GM12874 (cell line): ENCODE results near the gene C1orf122.

Source experiments
- TF ChIP-seq, protein P1 (sequence below): IDR thresholded peaks from 2 replicates; pipeline ENCODE4 v1.5.1; 2011; ENCODE audit warnings: low read depth, mild to moderate bottlenecking, control low read depth, low read length, moderate library complexity; ENCODE audit not compliant: insufficient read depth

The C1orf122 gene

DNA sequence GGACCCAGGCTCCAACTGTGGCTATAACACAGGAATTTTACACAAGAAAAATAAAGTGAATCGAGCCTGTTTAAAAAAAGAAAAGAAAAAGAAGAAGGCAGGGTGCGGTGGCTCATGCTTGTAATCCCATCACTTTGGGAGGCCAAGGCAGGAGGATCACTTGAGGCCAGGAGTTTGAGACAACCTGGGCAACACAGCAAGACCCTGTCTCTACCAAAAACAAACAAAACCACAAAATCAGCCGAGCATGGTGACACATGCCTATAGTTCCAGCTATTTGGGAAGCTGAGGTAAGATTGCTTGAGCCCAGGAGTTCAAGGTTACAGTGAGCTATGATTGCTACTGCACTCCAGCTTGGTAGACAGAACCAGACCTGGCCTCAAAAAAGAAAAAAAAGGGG is 34.1 kb downstream of the C1orf122 start:
- TF ChIP-seq, protein P1, sequence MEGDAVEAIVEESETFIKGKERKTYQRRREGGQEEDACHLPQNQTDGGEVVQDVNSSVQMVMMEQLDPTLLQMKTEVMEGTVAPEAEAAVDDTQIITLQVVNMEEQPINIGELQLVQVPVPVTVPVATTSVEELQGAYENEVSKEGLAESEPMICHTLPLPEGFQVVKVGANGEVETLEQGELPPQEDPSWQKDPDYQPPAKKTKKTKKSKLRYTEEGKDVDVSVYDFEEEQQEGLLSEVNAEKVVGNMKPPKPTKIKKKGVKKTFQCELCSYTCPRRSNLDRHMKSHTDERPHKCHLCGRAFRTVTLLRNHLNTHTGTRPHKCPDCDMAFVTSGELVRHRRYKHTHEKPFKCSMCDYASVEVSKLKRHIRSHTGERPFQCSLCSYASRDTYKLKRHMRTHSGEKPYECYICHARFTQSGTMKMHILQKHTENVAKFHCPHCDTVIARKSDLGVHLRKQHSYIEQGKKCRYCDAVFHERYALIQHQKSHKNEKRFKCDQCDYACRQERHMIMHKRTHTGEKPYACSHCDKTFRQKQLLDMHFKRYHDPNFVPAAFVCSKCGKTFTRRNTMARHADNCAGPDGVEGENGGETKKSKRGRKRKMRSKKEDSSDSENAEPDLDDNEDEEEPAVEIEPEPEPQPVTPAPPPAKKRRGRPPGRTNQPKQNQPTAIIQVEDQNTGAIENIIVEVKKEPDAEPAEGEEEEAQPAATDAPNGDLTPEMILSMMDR, result no peak

DNA sequence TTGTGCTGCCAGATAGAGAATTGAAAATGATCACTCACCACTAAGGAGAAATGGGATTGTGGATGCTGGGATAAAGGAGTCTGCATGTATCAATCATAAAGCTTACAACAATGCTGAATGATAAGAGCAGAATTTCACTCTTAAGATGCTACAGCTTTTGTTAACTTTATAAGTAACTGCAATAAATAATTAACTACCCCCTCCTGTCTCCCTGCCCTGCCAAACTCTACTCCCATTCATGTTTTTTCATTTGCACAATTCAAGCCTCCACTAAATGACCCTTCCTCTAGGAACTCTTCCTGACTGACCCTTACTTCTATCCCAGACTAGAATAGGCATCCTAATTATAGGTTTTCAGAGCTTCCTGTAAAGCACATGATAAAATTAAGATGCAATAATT is 36.9 kb downstream of the C1orf122 start:
- TF ChIP-seq, protein P1, result no peak

DNA sequence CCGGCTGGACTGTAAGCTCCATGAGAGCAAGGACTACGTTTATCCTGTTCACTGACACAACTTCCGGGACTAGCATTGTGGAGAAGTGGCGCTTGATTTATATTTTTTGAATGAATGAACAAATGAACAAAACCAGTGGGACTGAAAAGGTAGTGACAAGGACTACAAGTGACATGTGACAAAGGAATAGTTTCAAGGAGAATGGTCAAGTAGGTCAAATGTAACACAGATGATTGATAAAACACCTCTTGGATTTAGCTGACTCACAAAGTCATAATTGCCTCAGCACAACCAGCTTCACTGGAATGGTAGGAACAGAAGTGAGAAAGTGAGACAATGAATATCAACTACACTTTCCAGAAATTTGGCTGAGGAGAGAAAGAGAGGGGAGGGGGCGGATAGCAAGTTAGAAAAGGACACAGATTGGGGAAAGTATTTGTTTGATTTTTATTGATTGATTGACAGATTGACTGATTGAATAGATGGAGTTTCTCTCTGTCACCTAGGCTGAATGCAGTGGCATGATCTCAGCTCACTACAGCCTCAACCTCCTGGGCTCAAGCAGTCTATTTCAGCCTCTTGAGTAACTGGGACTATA is 37.6 kb downstream of the C1orf122 start:
- TF ChIP-seq, protein P1, result no peak

DNA sequence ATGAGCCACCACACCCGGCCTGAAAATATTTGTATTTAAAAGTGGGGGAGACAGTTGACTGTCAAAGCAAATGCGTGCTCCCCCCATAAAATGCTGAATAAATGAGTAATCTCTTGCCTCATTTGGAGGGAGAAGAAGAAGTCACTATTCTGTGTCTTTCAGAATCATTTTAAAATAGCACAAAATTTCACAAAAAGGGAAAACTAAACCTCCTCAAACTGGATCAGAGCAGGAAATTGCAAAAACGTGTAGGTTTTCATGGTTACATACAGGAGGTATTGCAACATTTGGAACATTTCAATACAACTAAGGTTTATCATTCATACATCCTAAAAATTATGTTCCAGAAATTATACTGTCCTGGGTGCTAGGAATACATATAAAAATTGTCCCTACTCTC is 38.2 kb downstream of the C1orf122 start:
- TF ChIP-seq, protein P1, result no peak

DNA sequence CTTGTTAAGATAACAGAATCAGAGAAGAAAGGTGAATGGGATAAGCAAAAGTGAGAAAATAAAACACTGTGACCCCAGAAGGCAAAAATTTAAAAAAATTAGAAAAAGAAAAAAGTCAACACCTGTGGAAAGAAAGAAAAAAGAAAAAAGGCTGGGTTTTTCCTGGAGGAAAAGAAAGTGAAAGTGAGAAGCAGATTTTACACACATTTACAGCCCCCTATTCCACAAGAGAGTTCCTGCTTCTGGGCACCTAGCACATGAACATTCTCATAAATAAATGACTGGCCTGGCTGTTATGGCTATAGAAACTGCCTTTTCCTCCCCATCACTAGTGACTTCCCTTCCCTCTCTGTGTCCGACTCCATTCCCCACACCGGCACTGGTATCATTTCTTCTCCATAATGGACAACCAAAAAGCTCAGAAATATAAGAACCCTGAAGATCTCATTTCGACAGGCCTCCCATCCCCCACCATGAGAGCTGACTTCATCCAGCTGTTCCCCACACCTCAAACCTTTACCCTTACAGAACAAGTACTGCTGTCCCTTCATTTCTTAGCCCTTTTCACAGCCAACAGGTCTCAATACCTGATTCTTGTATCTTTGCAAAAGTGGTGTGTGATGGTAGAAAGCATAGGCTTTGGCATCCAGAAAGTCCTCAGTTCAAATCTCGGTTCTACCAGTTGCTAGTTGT is 39.2 kb downstream of the C1orf122 start:
- TF ChIP-seq, protein P1, result no peak

DNA sequence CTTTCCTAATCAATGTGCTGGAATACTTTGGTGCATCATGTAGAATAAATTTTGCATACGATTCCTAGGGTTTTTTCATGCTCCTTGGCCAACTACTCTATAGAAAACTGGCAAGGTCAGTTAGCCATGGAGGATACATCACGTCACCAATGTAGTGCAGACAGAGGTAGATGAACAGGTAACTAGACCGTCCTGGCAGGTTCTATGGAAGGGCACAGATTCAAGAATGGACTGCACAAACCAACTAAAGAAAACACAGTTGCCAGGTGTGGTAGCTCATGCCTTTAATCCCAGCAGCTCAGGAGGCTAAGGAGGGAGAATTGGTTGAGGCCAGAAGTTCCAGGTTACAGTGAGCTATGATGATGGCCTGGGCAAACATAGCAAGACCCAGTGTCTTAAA is 41.9 kb downstream of the C1orf122 start:
- TF ChIP-seq, protein P1, result no peak

DNA sequence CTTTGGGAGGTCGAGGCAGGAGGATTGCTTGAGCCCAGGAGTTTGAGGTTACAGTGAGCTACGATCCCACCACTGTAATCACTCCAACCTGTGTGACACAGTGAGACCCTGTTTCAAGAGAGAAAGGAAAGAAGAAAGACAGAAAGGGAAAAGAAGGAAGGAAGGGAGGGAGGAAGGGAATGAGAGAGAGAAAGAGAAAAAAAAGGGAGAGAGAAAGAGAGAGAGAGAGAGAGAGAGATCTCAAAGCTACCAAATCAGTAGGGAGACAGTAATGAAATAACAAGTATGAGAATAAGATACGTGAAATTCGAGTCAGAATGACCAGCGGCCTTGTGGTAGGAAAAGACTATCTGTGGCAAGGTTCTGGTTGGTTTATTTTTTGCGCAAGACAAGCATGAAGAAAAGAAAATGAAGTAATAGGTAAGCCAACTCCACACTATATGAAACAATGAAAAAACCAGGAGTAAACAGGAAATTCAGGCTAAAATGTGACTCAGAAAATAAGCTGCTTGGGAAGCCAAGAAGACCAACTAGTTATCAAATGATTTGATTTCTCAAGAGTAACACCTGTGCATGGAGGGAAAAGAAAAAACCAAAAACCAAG is 42.9 kb downstream of the C1orf122 start:
- TF ChIP-seq, protein P1, result no peak
